ENCODE measurements around the gene PPP6R1.

- TF ChIP-seq, protein P1, sequence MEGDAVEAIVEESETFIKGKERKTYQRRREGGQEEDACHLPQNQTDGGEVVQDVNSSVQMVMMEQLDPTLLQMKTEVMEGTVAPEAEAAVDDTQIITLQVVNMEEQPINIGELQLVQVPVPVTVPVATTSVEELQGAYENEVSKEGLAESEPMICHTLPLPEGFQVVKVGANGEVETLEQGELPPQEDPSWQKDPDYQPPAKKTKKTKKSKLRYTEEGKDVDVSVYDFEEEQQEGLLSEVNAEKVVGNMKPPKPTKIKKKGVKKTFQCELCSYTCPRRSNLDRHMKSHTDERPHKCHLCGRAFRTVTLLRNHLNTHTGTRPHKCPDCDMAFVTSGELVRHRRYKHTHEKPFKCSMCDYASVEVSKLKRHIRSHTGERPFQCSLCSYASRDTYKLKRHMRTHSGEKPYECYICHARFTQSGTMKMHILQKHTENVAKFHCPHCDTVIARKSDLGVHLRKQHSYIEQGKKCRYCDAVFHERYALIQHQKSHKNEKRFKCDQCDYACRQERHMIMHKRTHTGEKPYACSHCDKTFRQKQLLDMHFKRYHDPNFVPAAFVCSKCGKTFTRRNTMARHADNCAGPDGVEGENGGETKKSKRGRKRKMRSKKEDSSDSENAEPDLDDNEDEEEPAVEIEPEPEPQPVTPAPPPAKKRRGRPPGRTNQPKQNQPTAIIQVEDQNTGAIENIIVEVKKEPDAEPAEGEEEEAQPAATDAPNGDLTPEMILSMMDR (conservative IDR thresholded peaks at IDR 0.05): no peak
- no peak for TF ChIP-seq ZFX (IDR thresholded peaks at IDR 0.05)
Measured at GRCh38 chr19:55229145-55229788, 29.6 kb downstream of the PPP6R1 start.
